Neural cell (in vitro differentiated cells): ENCODE data around the gene SNAI1. TPM values are rescaled to one million over a fixed set of nuclear protein-coding genes. Genes with fewer than 3 reads are reported as not detected.

Experiments
- H2AFZ ChIP-seq: fragments of 200-600, 300-800 bp; sonication (generic), shearing (Covaris generic); 2 replicates; pipeline ENCODE4 v1.6.0; 2014; ENCODE audit warnings: low read depth, mild to moderate bottlenecking, antibody characterized with exemption, low read length, moderate library complexity
- H3F3A ChIP-seq: fragments of 200-600 bp; shearing (Covaris generic); 2 replicates; pipeline ENCODE4 v1.6.1; 2016; ENCODE audit warnings: mild to moderate bottlenecking, moderate library complexity, mixed read lengths, antibody characterized with exemption, low read length; ENCODE audit not compliant: insufficient read depth, poor library complexity, severe bottlenecking
- H3K27ac ChIP-seq: fragments of 200-600, 300-800 bp; sonication (generic), shearing (Covaris generic); 2 replicates; pipeline ENCODE4 v1.5.1; 2014; ENCODE audit warnings: mild to moderate bottlenecking, low read length, moderate library complexity
- H3K27me3 ChIP-seq: fragments of 300-800, 200-600 bp; sonication (generic), shearing (Covaris generic); 2 replicates; pipeline ENCODE4 v1.6.0; 2014; ENCODE audit warnings: mild to moderate bottlenecking, low read depth, low read length, moderate library complexity; ENCODE audit not compliant: insufficient read depth
- H3K36me3 ChIP-seq: fragments of 300-800, 200-600 bp; sonication (generic), shearing (Covaris generic); 2 replicates; pipeline ENCODE4 v1.5.1; 2014; ENCODE audit warnings: mild to moderate bottlenecking, antibody characterized with exemption, low read length, moderate library complexity; ENCODE audit not compliant: insufficient read depth
- H3K4me2 ChIP-seq: fragments of 300-800, 200-600 bp; sonication (generic), shearing (Covaris generic); 2 replicates; pipeline ENCODE4 v1.6.0; 2014; ENCODE audit warnings: mild to moderate bottlenecking, low read length
- H3K4me3 ChIP-seq: fragments of 300-800, 200-600 bp; sonication (generic), shearing (Covaris generic); 2 replicates; pipeline ENCODE4 v1.5.1; 2014; ENCODE audit warnings: mild to moderate bottlenecking, low read length, moderate library complexity
- H3K79me2 ChIP-seq: fragments of 200-600 bp; shearing (Covaris generic); replicated peaks from 2 replicates; pipeline ENCODE4 v1.6.0; 2014; ENCODE audit warnings: mild to moderate bottlenecking, low read length, moderate library complexity; ENCODE audit not compliant: insufficient read depth
- H3K9ac ChIP-seq: fragments of 300-800, 200-600 bp; sonication (generic), shearing (Covaris generic); 2 replicates; pipeline ENCODE4 v1.6.1; 2016; ENCODE audit warnings: mild to moderate bottlenecking, low read length, mixed read lengths
- H3K9me2 ChIP-seq: fragments of 200-600 bp; shearing (Covaris generic); 2 replicates; pipeline ENCODE4 v1.6.1; 2016; ENCODE audit warnings: mild to moderate bottlenecking, low read length, mixed read lengths; ENCODE audit not compliant: insufficient read depth
- H3K9me3 ChIP-seq: fragments of 200-600, 300-800 bp; sonication (generic), shearing (Covaris generic); 2 replicates; pipeline ENCODE4 v1.6.1; 2016; ENCODE audit warnings: mild to moderate bottlenecking, mixed run types, low read length, moderate library complexity, mixed read lengths
- H4K20me1 ChIP-seq: fragments of 200-600 bp; shearing (Covaris generic); 2 replicates; pipeline ENCODE4 v1.6.1; 2016; ENCODE audit warnings: mild to moderate bottlenecking, mixed run types; ENCODE audit not compliant: insufficient read depth
- CTCF ChIP-seq: fragments of 450-650 bp; IDR thresholded peaks from 2 replicates; pipeline ENCODE4 v1.5.1; 2014; ENCODE audit warnings: antibody characterized with exemption, mild to moderate bottlenecking, moderate library complexity; ENCODE audit not compliant: poor library complexity, severe bottlenecking
- EP300 ChIP-seq: fragments of 450-650 bp; conservative IDR thresholded peaks from 2 replicates; pipeline ENCODE4 v1.6.1; 2014; ENCODE audit warnings: antibody characterized with exemption, mild to moderate bottlenecking, moderate library complexity; ENCODE audit not compliant: poor library complexity, severe bottlenecking
- EZH2 ChIP-seq: fragments of 200-600, 300-800 bp; shearing (Covaris generic), sonication (generic); IDR thresholded peaks from 2 replicates; pipeline ENCODE4 v1.6.1; 2014; ENCODE audit warnings: antibody characterized with exemption, low read length, borderline replicate concordance, mild to moderate bottlenecking; ENCODE audit not compliant: insufficient read depth, poor library complexity, severe bottlenecking
- MXI1 ChIP-seq: fragments of 450-650 bp; conservative IDR thresholded peaks from 2 replicates; pipeline ENCODE4 v1.6.1; 2014; ENCODE audit warnings: antibody characterized with exemption, mild to moderate bottlenecking; ENCODE audit not compliant: poor library complexity, severe bottlenecking
- POLR2AphosphoS5 ChIP-seq: IDR thresholded peaks from 2 replicates; pipeline ENCODE4 v1.6.1; 2012
- RAD21 ChIP-seq: fragments of 450-650 bp; conservative IDR thresholded peaks from 2 replicates; pipeline ENCODE4 v1.6.1; 2014; ENCODE audit warnings: antibody characterized with exemption, mild to moderate bottlenecking, moderate library complexity
- REST ChIP-seq: IDR thresholded peaks from 2 replicates; pipeline ENCODE4 v1.6.1; 2012; ENCODE audit warnings: borderline replicate concordance
- SMC3 ChIP-seq: fragments of 450-650 bp; conservative IDR thresholded peaks from 2 replicates; pipeline ENCODE4 v1.6.1; 2014; ENCODE audit warnings: antibody characterized with exemption, mild to moderate bottlenecking, moderate library complexity; ENCODE audit not compliant: poor library complexity
- TAF1 ChIP-seq: IDR thresholded peaks from 2 replicates; pipeline ENCODE4 v1.6.1; 2012; ENCODE audit warnings: low read depth
- polyA plus RNA-seq: library from polyadenylated mRNA; depleted of rRNA; stranded (reverse); fragments of >200 nt; gene quantifications from 2 replicates; pipeline ENCODE4 v1.2.3, GENCODE V29; 2014

SNAI1 gene
- polyA plus RNA-seq, 1 donor from 2014 or later: 0.31 TPM

GRCh38 chr20:50029083-50029696 is 46.4 kb downstream of the SNAI1 start:
- H3K9me3 ChIP-seq: no peaks in the 10 kb centered on the region
- no peaks in the 10 kb centered on the region for H3K79me2 ChIP-seq
- H3F3A ChIP-seq: no peaks in the 10 kb centered on the region
- no peaks in the 10 kb centered on the region for H3K36me3 ChIP-seq
- H4K20me1 ChIP-seq: no peaks in the 10 kb centered on the region
- H2AFZ ChIP-seq: no peak overlapping the region
- H3K27me3 ChIP-seq: no peaks in the 10 kb centered on the region
- no peak overlapping the region for H3K4me3 ChIP-seq
- no peak overlapping the region for H3K27ac ChIP-seq
- no peak overlapping the region for H3K4me2 ChIP-seq
- no peak overlapping the region for H3K9ac ChIP-seq
- no peaks in the 10 kb centered on the region for H3K9me2 ChIP-seq
- TF ChIP-seq CTCF (no peak), EZH2 (no peak), RAD21 (no peak), EP300 (no peak), POLR2AphosphoS5 (no peak)

DNA sequence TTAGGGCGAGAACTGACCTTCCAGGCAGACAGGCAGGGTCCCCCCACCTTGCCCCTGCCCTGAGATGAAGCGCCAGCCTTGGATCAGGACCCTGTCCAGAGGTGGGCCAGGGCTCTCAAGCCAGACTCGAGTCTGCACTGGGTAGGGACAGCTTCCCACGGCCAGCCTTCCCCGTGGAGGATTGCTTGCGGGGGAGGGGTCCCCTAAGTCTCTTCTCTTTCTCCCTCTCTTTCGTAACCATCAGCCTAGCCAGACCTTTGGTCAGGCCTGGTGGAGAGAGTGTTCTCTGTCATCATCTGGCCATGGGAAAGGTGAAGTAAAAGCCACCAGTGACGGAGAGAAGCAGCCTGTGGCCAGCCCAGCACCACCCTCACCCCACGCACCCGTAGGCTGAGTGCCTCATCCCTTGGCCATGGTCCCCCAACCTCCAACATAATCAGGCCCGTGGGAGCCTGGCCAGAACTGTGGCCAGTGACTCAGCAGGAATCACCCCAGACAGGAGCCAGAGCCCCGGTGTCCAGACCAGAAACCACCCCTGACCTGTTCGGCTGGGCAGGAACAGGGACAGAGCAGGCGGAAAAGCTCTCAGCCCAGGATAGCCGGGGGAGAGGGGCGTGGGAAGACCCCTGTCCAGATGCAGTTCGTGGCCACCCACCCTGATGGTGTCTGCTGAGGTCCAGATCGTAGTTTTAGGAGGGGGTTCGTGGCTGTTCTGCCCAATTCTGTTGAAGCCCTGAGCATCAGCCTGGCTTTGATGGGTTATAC is 47.1 kb downstream of the SNAI1 start:
- Histone ChIP-seq H3K9me3 (no peaks in the 10 kb centered on the region), H3K9me2 (no peaks in the 10 kb centered on the region), H3K79me2 (no peaks in the 10 kb centered on the region), H3K27me3 (no peaks in the 10 kb centered on the region), H3K9ac (no peak overlapping the region), H3K4me3 (no peak overlapping the region), H3K27ac (no peak overlapping the region), H3F3A (no peaks in the 10 kb centered on the region), H3K4me2 (no peak overlapping the region), H3K36me3 (no peaks in the 10 kb centered on the region), H4K20me1 (no peaks in the 10 kb centered on the region), H2AFZ (no peak overlapping the region)
- TF ChIP-seq EP300: no peak
- TF ChIP-seq RAD21: no peak
- TF ChIP-seq REST: no peak
- no peak for TF ChIP-seq MXI1
- TF ChIP-seq SMC3: no peak
- no peak for TF ChIP-seq CTCF
- no peak for TF ChIP-seq TAF1
- no peak for TF ChIP-seq EZH2
- no peak for TF ChIP-seq POLR2AphosphoS5
